Psoas muscle (tissue), 8 donors: ENCODE data around the gene PIGW. TPM values are rescaled to one million over a fixed set of nuclear protein-coding genes. Genes with fewer than 3 reads are reported as not detected.

ENCODE experiments used
- ATAC-seq, 4 donors: fragments of 200-7000 bp; cut with Tn5 transposase; one replicate each; pipeline ENCODE4 v1.9.1; 2020; ENCODE audit warnings: moderate library complexity in 3 of 4, mild to moderate bottlenecking in 2 of 4
- DNase-seq, 2 donors: peaks; one replicate each; pipeline ENCODE4 v3.0.0-alpha.2; 2020
- H3K27ac ChIP-seq: fragments of 200-600 bp; one replicate; pipeline ENCODE4 v1.8.0; 2022
- H3K27me3 ChIP-seq, 3 donors: fragments of 200-600 bp in 1 of 3; one replicate each; pipeline versions ENCODE4 v1.6.1 to v1.8.0; 2013 to 2022; ENCODE audit warnings: low read length in 2 of 3, mild to moderate bottlenecking in 2 of 3, moderate library complexity in 1 of 3; ENCODE audit not compliant: insufficient read depth in 3 of 3
- H3K36me3 ChIP-seq, 2 donors: fragments of 200-600 bp in 1 of 2; one replicate each; pipeline versions ENCODE4 v1.6.1 to v1.8.0; 2013 to 2022; ENCODE audit warnings: low read depth in 1 of 2, mild to moderate bottlenecking in 1 of 2, moderate library complexity in 1 of 2; ENCODE audit not compliant: insufficient read depth in 1 of 2
- H3K4me1 ChIP-seq: fragments of 200-600 bp; one replicate; pipeline ENCODE4 v1.8.0; 2022
- H3K4me3 ChIP-seq: fragments of 200-600 bp; one replicate; pipeline ENCODE4 v1.8.0; 2022; ENCODE audit warnings: mild to moderate bottlenecking
- H3K9me3 ChIP-seq: fragments of 200-600 bp; one replicate; pipeline ENCODE4 v1.8.0; 2022
- CTCF ChIP-seq: fragments of 200-600 bp; IDR thresholded peaks from one replicate; pipeline ENCODE4 v1.8.0; 2022; ENCODE audit warnings: antibody characterized with exemption
- WGBS, 3 donors: extraction: QIAGEN DNeasy Blood & Tissue Kit; methylation state at CpG; one replicate each; pipeline versions ENCODE4 v1.1.6 to v1.1.7; 2013; 5-methylcytosine and 5-hydroxymethylcytosine counted together
- intact Hi-C, 2 donors: fragments of 100-400 bp; cut with DNase I; formaldehyde crosslinking; loops; one replicate each; pipeline versions ENCODE4 v1.11.0 to v1.14.2; 2022
- polyA plus RNA-seq, 3 donors: library from polyadenylated mRNA; stranded (reverse); fragments of 200-250 nt; gene quantifications; one replicate each; pipeline ENCODE4 v1.2.3, GENCODE V29; 2013
- total RNA-seq, 4 donors: library from RNA; stranded (reverse); fragmentation: NEBNext Ultra II Directional in 2 of 4; extraction: Animal tissue kit (Norgen Biotek cat#: 25700) in 2 of 4; gene quantifications; one replicate each; pipeline versions ENCODE4 v1.2.1 to v1.2.4, GENCODE V29; 2021 to 2023
- donor health status: healthy with polysubstance abuse.
- donor health status: DM: no; HTN: no; CAD: no; lungs with moderate emphysema.
- donor health status: Bipolar disorder and iron deficiency.
- donor health status: healthy.
- donor health status: DM: yes; HTN: yes; CAD: no.
- donor health status: DM: no; HTN: no; CAD: no.
- donor health status: DM: no; HTN: no; CAD: no.
- donor health status: DM: yes; HTN: yes; CAD: no.

The PIGW gene
- total and polyA plus RNA-seq, 7 donors = 5.5 to 18.0 (median 11.2) TPM

GRCh38 chr17:36545077-36545464, 10.3 kb downstream of the PIGW start:
- H3K4me1 ChIP-seq = peaks cover 41% of the 10 kb centered on the region
- DNase-seq (no peak), ATAC-seq (peak; percentile 45 to 53 (median 50))
- WGBS, 3 donors = 0 to 1% (median 1%) methylated on average over 5 to 37 of the region's 38 CpGs
- no peaks in the 10 kb centered on the region for H3K9me3 ChIP-seq
- H3K4me3 ChIP-seq = peak overlapping the region; percentile 88
- no peak for TF ChIP-seq CTCF
- H3K27me3 ChIP-seq = no peaks in the 10 kb centered on the region
- intact Hi-C loops = no loop called here
- H3K36me3 ChIP-seq = peaks cover 2 to 14% of the 10 kb centered on the region in 2 donors
- peak overlapping the region; percentile 100 for H3K27ac ChIP-seq

GRCh38 chr17:36545465-36546417, 11.0 kb downstream of the PIGW start:
- intact Hi-C loops = no loop called here
- WGBS, 3 donors = 0 to 2% (median 1%) methylated on average over 49 to 60 of the region's 60 CpGs
- Histone ChIP-seq H3K27me3 (no peaks in the 10 kb centered on the region), H3K9me3 (no peaks in the 10 kb centered on the region), H3K27ac (peak overlapping the region; percentile 100), H3K36me3 (peaks cover 2 to 14% of the 10 kb centered on the region in 2 donors), H3K4me3 (peak overlapping the region; percentile 88), H3K4me1 (peaks cover 45% of the 10 kb centered on the region)
- peak; percentile 89 to 93 (median 91) for ATAC-seq
- TF ChIP-seq CTCF = no peak
- peak; percentile 98 to 99 for DNase-seq

GRCh38 chr17:36546418-36547093, 11.8 kb downstream of the PIGW start:
- H3K27me3 ChIP-seq = no peaks in the 10 kb centered on the region
- H3K4me1 ChIP-seq = peaks cover 50% of the 10 kb centered on the region
- H3K9me3 ChIP-seq = no peaks in the 10 kb centered on the region
- intact Hi-C loops = no loop called here
- WGBS, 3 donors = 14 to 18% (median 15%) methylated on average over 7 of the region's 7 CpGs
- DNase-seq (no peak), ATAC-seq (no peak)
- peaks cover 2 to 14% of the 10 kb centered on the region in 2 donors for H3K36me3 ChIP-seq
- peak overlapping the region; percentile 100 for H3K27ac ChIP-seq
- H3K4me3 ChIP-seq = peak overlapping the region; percentile 88
- no peak for TF ChIP-seq CTCF

GRCh38 chr17:36547776-36548175, 13.0 kb downstream of the PIGW start:
- H3K27me3 ChIP-seq = no peaks in the 10 kb centered on the region
- H3K27ac ChIP-seq = peak overlapping the region; percentile 100
- DNase-seq (no peak), ATAC-seq (no peak)
- peaks cover 60% of the 10 kb centered on the region for H3K4me1 ChIP-seq
- H3K9me3 ChIP-seq = no peaks in the 10 kb centered on the region
- no peak for TF ChIP-seq CTCF
- peaks cover 2 to 14% of the 10 kb centered on the region in 2 donors for H3K36me3 ChIP-seq
- intact Hi-C loops = no loop called here
- H3K4me3 ChIP-seq = peak overlapping the region; percentile 88
